Endometrial microvascular endothelial cells (primary cell): Measurements from ENCODE around the gene SYTL2. TPM values are rescaled to one million over a fixed set of nuclear protein-coding genes. Genes with fewer than 3 reads are reported as not detected.

ENCODE experiments used
- in situ Hi-C: cut with HindIII; loops from 2 replicates; pipeline ENCODE4 v1.10.0; 2017; ENCODE audit warnings: low sequenced_read_pairs, low pct_unique_long_range_greater_than_20kb; ENCODE audit errors: inconsistent ontology term
- total RNA-seq: library from RNA; depleted of rRNA; stranded (reverse); fragments of >200 nt; gene quantifications from one replicate; pipeline ENCODE4 v1.2.3, GENCODE V29; 2015; ENCODE audit errors: inconsistent ontology term

The SYTL2 gene
- total RNA-seq, 1 donor from 2014 or later, result 2.1 TPM

GRCh38 chr11:85652786-85653447, 158.0 kb downstream of the SYTL2 start:
- in situ Hi-C loops, result no loop called here

GRCh38 chr11:85651118-85651517, 159.8 kb downstream of the SYTL2 start:
- in situ Hi-C loops, result no loop called here

- in situ Hi-C loops, result no loop called here
These were observed 163.2 kb downstream of the SYTL2 start, which contains the start of gene TMEM126A for GRCh38 chr11:85647604-85648299. TMEM126A (plus strand) TSS chr11:85647967; CDS start chr11:85650256, 2,289 bp downstream.

- in situ Hi-C loops, result no loop called here
These were observed 163.9 kb downstream of the SYTL2 start for GRCh38 chr11:85647078-85647477.

Other genes starting within 250 kb of the SYTL2 start
- gene DLG2, start 183.8 kb downstream of the SYTL2 start, total RNA-seq, result not detected
- 64.1 TPM for gene TMEM126B, start 182.5 kb downstream of the SYTL2 start, total RNA-seq
- gene TMEM126A, start 163.2 kb downstream of the SYTL2 start, total RNA-seq, result 46.6 TPM
- gene CREBZF, start 146.0 kb downstream of the SYTL2 start, total RNA-seq, result 17.7 TPM
- gene CCDC89, start 124.9 kb downstream of the SYTL2 start, total RNA-seq, result 0.46 TPM
- gene CCDC83, start 44.2 kb upstream of the SYTL2 start, total RNA-seq, result not detected